Measurements from ENCODE around the gene GPRIN2. TPM values are rescaled to one million over a fixed set of nuclear protein-coding genes. Genes with fewer than 3 reads are reported as not detected.
"Not testable (repeated sequence)": the region's sequence is repeated elsewhere in the genome, so short reads cannot be mapped to it uniquely, and the experiment has no call there.

Gene GPRIN2
- total RNA-seq, 4 donors from 2014 or later: 32.8 to 61.2 (median 40.4) TPM

GRCh38 chr10:46536171-46536570 lies 20.3 kb downstream of the GPRIN2 start:
- peaks cover 27% of the 10 kb centered on the region for H3K27me3 ChIP-seq
- no peak overlapping the region for H3K27ac ChIP-seq
- H3K4me1 ChIP-seq: peaks cover 4% of the 10 kb centered on the region
- peak; percentile 49 to 77 for DNase-seq (ENCODE audit: low spot score in 2 of 2)
- H3K36me3 ChIP-seq: no peaks in the 10 kb centered on the region
- no peak overlapping the region for H3K4me3 ChIP-seq
- 82% methylated on average over 6 of the region's 6 CpGs for whole genome bisulfite sequencing
- no peak for TF ChIP-seq POLR2A (IDR thresholded peaks at IDR 0.05)
- no peaks in the 10 kb centered on the region for H3K9me3 ChIP-seq

GRCh38 chr10:46534828-46535524 lies 21.5 kb downstream of the GPRIN2 start:
- no peaks in the 10 kb centered on the region for H3K36me3 ChIP-seq
- H3K27ac ChIP-seq: no peak overlapping the region
- peaks cover 19% of the 10 kb centered on the region for H3K27me3 ChIP-seq
- WGBS: 82% methylated on average over 6 of the region's 6 CpGs
- no peak overlapping the region for H3K4me3 ChIP-seq
- H3K9me3 ChIP-seq: no peaks in the 10 kb centered on the region
- no peak for TF ChIP-seq POLR2A (IDR thresholded peaks at IDR 0.05)
- TF ChIP-seq POLR2AphosphoS5 (IDR thresholded peaks at IDR 0.05): no peak
- no peak for TF ChIP-seq EP300 (IDR thresholded peaks at IDR 0.05)
- TF ChIP-seq CTCF (IDR thresholded peaks at IDR 0.05): no peak
- peak; percentile 44 to 69 for DNase-seq (ENCODE audit: low spot score in 2 of 2)
- H3K4me1 ChIP-seq: no peaks in the 10 kb centered on the region

GRCh38 chr10:46532256-46532655 lies 24.2 kb downstream of the GPRIN2 start:
- not testable (repeated sequence) for H3K4me1 ChIP-seq, H3K9me3 ChIP-seq, H3K27ac ChIP-seq, H3K4me3 ChIP-seq, H3K36me3 ChIP-seq
- peak; percentile 38 to 70 for DNase-seq (ENCODE audit: low spot score in 2 of 2)
- 85% methylated on average over 1 of the region's 1 CpG for WGBS
- H3K27me3 ChIP-seq: peaks cover 11% of the 10 kb centered on the region

- 81% methylated on average over 18 of the region's 18 CpGs for WGBS
- Histone ChIP-seq H3K36me3 (no peaks in the 10 kb centered on the region), H3K27me3 (no peaks in the 10 kb centered on the region), H3K4me3 (no peak overlapping the region), H3K9me3 (no peaks in the 10 kb centered on the region), H3K4me1 (no peaks in the 10 kb centered on the region), H3K27ac (no peak overlapping the region)
- no peak for TF ChIP-seq POLR2A (IDR thresholded peaks at IDR 0.05)
- TF ChIP-seq CTCF (IDR thresholded peaks at IDR 0.05): no peak
- TF ChIP-seq POLR2AphosphoS5 (IDR thresholded peaks at IDR 0.05): peak in 1 of 3 donors; percentile 31
- TF ChIP-seq EP300 (IDR thresholded peaks at IDR 0.05): no peak
- DNase-seq (ENCODE audit: low spot score in 2 of 2): peak; percentile 57 to 79
Measured at GRCh38 chr10:46530249-46531186, 25.9 kb downstream of the GPRIN2 start.

- H3K27ac ChIP-seq, H3K36me3 ChIP-seq, H3K4me3 ChIP-seq, H3K9me3 ChIP-seq, H3K4me1 ChIP-seq, H3K27me3 ChIP-seq: not testable (repeated sequence)
- WGBS: 88% methylated on average over 7 of the region's 7 CpGs
- DNase-seq (ENCODE audit: low spot score in 2 of 2): peak in 1 of 2 donors; percentile 53
Measured at GRCh38 chr10:46529742-46530141, 26.7 kb downstream of the GPRIN2 start.

- H3K27me3 ChIP-seq: no peaks in the 10 kb centered on the region
- no peaks in the 10 kb centered on the region for H3K36me3 ChIP-seq
- no peak overlapping the region for H3K27ac ChIP-seq
- peaks cover 8% of the 10 kb centered on the region for H3K4me1 ChIP-seq
- TF ChIP-seq POLR2A (IDR thresholded peaks at IDR 0.05) (no peak), POLR2AphosphoS5 (IDR thresholded peaks at IDR 0.05) (no peak)
- no peak overlapping the region for H3K4me3 ChIP-seq
- 82% methylated on average over 9 of the region's 9 CpGs for WGBS
- no peaks in the 10 kb centered on the region for H3K9me3 ChIP-seq
- peak; percentile 53 to 81 for DNase-seq (ENCODE audit: low spot score in 2 of 2)
Measured at GRCh38 chr10:46528675-46529615, 27.5 kb downstream of the GPRIN2 start.
